ENCODE results near the gene HEPACAM.
"Not testable (repeated sequence)": the region's sequence is repeated elsewhere in the genome, so short reads cannot be mapped to it uniquely, and the experiment has no call there.

Gene HEPACAM

DNA sequence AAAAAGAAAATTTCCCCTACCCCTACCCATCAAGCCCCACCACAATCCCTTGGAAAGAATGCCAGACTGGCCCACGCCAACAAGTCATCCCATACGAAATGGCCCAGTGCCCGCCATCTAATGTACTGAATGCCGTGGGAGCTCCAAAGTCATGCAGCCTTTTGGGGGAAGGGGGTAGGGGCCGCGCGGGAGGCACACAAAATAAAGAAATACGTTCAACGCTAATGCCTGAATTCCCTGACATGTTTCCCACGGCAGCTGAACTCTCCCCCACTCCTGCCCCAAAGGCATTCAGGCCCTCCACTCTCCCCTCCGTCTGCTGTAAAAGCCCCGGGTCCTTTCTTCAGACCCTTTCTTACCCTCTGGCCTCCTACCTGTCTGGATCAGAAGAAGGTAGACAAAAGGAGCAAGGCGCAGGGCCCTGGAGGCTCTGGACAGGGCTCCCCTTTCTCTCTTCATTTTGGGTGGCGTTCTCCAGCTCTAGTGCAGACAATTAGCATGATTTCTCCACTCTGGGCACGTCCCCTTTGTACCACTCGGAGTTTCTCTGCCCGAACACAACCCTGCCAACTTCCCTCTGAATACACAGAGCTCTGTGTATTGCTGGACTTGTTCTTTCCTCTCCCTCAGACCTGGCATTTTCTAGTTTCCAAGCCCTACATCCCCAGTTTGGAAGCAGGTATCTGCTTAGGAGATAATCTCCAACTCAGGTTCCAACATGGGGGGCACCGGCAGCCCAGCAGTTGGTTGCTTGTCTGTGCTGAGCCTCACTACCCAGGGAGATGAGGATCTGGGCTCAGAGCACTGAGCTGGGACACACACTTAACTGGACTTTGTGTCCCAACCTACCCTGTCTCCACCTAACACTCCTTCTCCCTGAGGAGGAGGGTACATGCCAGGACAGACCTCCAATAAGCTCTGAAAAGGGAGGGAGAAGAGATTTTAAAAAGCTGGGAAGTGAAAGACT is at the start of gene HEPACAM:
Gene HEPACAM, minus strand, starts transcription at position 500 of the 967 bp plus-strand sequence. Its CDS starts 41 bp downstream, at position 459.
- Histone ChIP-seq H3K27ac (ENCODE audit: low read length) (no peak within 1 kb of the TSS), H3K36me3 (ENCODE audit: control insufficient read depth in 2 of 2, insufficient read depth in 2 of 2, low read length in 2 of 2) (no peaks in the 10 kb centered on the region), H3K4me1 (ENCODE audit: control insufficient read depth, insufficient read depth, low read length) (no peaks in the 10 kb centered on the region), H3K27me3 (ENCODE audit: control insufficient read depth in 1 of 2, insufficient read depth in 2 of 2, low read length in 2 of 2) (peaks cover 0 to 5% of the 10 kb centered on the region in 2 donors), H3K4me3 (ENCODE audit: low read length in 2 of 2) (no peak within 1 kb of the TSS), H3K9ac (ENCODE audit: low read length in 2 of 2) (no peak within 1 kb of the TSS), H3K9me3 (ENCODE audit: control insufficient read depth in 2 of 2, low read length in 2 of 2) (no peaks in the 10 kb centered on the region)

GRCh38 chr11:124984512-124984854 is 48.6 kb upstream of the HEPACAM start:
- Histone ChIP-seq H3K4me1 (ENCODE audit: control insufficient read depth, insufficient read depth, low read length) (no peaks in the 10 kb centered on the region), H3K27ac (ENCODE audit: low read length) (no peak overlapping the region), H3K27me3 (ENCODE audit: control insufficient read depth in 1 of 2, insufficient read depth in 2 of 2, low read length in 2 of 2) (no peaks in the 10 kb centered on the region), H3K9me3 (ENCODE audit: control insufficient read depth in 2 of 2, low read length in 2 of 2) (no peaks in the 10 kb centered on the region), H3K9ac (ENCODE audit: low read length in 2 of 2) (no peak overlapping the region), H3K36me3 (ENCODE audit: control insufficient read depth in 2 of 2, insufficient read depth in 2 of 2, low read length in 2 of 2) (no peaks in the 10 kb centered on the region), H3K4me3 (ENCODE audit: low read length in 2 of 2) (no peak overlapping the region)

DNA sequence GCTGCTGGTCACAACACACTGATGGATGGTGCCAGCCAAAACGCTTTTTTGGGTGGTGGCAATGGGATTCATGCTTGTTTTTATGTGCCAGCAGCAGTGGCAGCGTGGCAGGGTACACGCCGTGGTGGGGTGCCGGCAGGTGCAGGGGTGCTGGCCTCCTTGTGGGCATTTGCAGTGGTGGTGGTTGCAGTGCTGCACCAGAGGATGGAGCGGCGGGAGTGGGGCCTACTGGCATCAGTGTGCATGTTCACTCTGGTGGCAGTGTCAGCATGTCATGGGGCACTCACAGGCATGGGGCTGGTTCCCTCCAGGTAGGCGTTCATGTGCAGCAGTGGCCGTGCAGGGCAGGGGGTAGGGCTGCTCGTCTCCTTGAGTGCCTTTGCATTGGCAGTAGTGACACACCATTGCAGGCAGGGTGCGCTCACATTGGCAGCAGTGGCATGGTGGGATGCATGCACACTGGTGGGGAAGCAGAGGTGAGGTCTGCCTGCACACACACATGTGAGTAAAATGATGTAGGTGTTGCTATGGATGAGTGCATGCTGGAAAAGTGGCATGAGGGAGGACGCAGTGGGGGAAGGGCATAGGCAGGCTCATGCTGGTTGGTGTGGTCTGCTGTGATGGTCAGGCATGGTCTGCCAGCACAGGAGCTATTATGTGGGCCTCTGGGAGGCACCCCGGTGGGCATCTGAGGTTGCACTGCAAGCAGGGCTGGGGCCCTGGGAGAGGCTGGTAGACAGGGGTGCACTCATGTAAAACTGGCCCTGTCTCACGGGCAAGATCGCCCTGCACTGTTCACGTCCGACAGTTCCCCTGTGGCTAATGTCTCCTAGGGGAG is 48.0 kb upstream of the HEPACAM start:
- Histone ChIP-seq H3K36me3 (ENCODE audit: control insufficient read depth in 2 of 2, insufficient read depth in 2 of 2, low read length in 2 of 2) (no peaks in the 10 kb centered on the region), H3K4me1 (ENCODE audit: control insufficient read depth, insufficient read depth, low read length) (no peaks in the 10 kb centered on the region), H3K27ac (ENCODE audit: low read length) (no peak overlapping the region), H3K9ac (ENCODE audit: low read length in 2 of 2) (no peak overlapping the region), H3K9me3 (ENCODE audit: control insufficient read depth in 2 of 2, low read length in 2 of 2) (no peaks in the 10 kb centered on the region), H3K4me3 (ENCODE audit: low read length in 2 of 2) (no peak overlapping the region), H3K27me3 (ENCODE audit: control insufficient read depth in 1 of 2, insufficient read depth in 2 of 2, low read length in 2 of 2) (no peaks in the 10 kb centered on the region)

GRCh38 chr11:124982043-124982442 is 46.2 kb upstream of the HEPACAM start:
- H3K9me3 ChIP-seq (ENCODE audit: control insufficient read depth in 2 of 2, low read length in 2 of 2): no peaks in the 10 kb centered on the region
- H3K4me1 ChIP-seq (ENCODE audit: control insufficient read depth, insufficient read depth, low read length): no peaks in the 10 kb centered on the region
- H3K27ac ChIP-seq (ENCODE audit: low read length): no peak overlapping the region
- no peak overlapping the region for H3K9ac ChIP-seq (ENCODE audit: low read length in 2 of 2)
- no peaks in the 10 kb centered on the region for H3K36me3 ChIP-seq (ENCODE audit: control insufficient read depth in 2 of 2, insufficient read depth in 2 of 2, low read length in 2 of 2)
- H3K4me3 ChIP-seq (ENCODE audit: low read length in 2 of 2): no peak overlapping the region
- H3K27me3 ChIP-seq (ENCODE audit: control insufficient read depth in 1 of 2, insufficient read depth in 2 of 2, low read length in 2 of 2): no peaks in the 10 kb centered on the region

GRCh38 chr11:124978316-124978715 is 42.5 kb upstream of the HEPACAM start:
- Histone ChIP-seq H3K4me3 (ENCODE audit: low read length in 2 of 2) (no peak overlapping the region), H3K9ac (ENCODE audit: low read length in 2 of 2) (no peak overlapping the region), H3K27ac (ENCODE audit: low read length) (no peak overlapping the region), H3K27me3 (ENCODE audit: control insufficient read depth in 1 of 2, insufficient read depth in 2 of 2, low read length in 2 of 2) (no peaks in the 10 kb centered on the region), H3K9me3 (ENCODE audit: control insufficient read depth in 2 of 2, low read length in 2 of 2) (no peaks in the 10 kb centered on the region), H3K4me1 (ENCODE audit: control insufficient read depth, insufficient read depth, low read length) (no peaks in the 10 kb centered on the region), H3K36me3 (ENCODE audit: control insufficient read depth in 2 of 2, insufficient read depth in 2 of 2, low read length in 2 of 2) (no peaks in the 10 kb centered on the region)

DNA sequence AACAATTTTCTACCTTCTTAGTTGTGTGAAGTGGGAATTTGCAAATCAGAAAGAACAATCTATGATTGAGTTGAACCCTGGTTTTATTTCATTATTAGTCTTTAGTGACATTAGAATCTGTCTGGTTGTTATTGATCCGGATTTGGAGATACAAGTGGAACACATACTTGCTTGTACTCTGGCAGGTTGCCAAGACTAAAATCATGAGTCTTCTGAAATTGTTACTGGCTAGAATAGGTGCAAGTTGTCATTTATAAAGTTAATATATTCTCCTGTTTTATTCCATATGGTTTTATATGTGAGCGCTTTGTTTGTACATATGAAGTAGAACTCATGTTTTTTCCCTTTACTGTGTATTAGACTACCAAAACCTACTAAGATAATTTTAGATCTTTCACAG is 41.2 kb upstream of the HEPACAM start:
- Histone ChIP-seq H3K27me3 (ENCODE audit: control insufficient read depth in 1 of 2, insufficient read depth in 2 of 2, low read length in 2 of 2) (no peaks in the 10 kb centered on the region), H3K4me3 (ENCODE audit: low read length in 2 of 2) (no peak overlapping the region), H3K9ac (ENCODE audit: low read length in 2 of 2) (no peak overlapping the region), H3K9me3 (ENCODE audit: control insufficient read depth in 2 of 2, low read length in 2 of 2) (no peaks in the 10 kb centered on the region), H3K27ac (ENCODE audit: low read length) (no peak overlapping the region), H3K36me3 (ENCODE audit: control insufficient read depth in 2 of 2, insufficient read depth in 2 of 2, low read length in 2 of 2) (no peaks in the 10 kb centered on the region), H3K4me1 (ENCODE audit: control insufficient read depth, insufficient read depth, low read length) (no peaks in the 10 kb centered on the region)

GRCh38 chr11:124976531-124976930 is 40.7 kb upstream of the HEPACAM start:
- Histone ChIP-seq H3K27ac (ENCODE audit: low read length) (no peak overlapping the region), H3K36me3 (ENCODE audit: control insufficient read depth in 2 of 2, insufficient read depth in 2 of 2, low read length in 2 of 2) (no peaks in the 10 kb centered on the region), H3K9ac (ENCODE audit: low read length in 2 of 2) (no peak overlapping the region), H3K4me3 (ENCODE audit: low read length in 2 of 2) (no peak overlapping the region), H3K4me1 (ENCODE audit: control insufficient read depth, insufficient read depth, low read length) (no peaks in the 10 kb centered on the region), H3K9me3 (ENCODE audit: control insufficient read depth in 2 of 2, low read length in 2 of 2) (no peaks in the 10 kb centered on the region), H3K27me3 (ENCODE audit: control insufficient read depth in 1 of 2, insufficient read depth in 2 of 2, low read length in 2 of 2) (no peaks in the 10 kb centered on the region)

DNA sequence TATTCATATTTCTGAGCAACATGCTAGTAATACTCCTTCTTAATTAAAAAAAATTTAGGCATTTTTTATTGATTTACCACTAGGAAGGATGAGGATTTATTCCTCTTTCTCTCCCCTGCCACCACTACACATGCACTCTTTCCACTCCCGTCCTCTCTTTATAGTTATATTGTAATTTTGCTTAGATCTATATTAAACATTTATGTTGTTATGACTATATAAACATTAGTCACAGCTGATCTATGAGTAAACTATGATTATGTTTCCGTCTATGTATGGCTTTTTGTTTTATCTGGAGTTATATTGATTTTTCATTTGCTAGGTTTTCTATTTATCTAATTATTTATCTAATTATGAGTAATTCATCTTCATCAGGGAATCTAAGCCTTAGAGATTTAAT is 36.0 kb upstream of the HEPACAM start:
- Histone ChIP-seq H3K4me1 (ENCODE audit: control insufficient read depth, insufficient read depth, low read length) (no peaks in the 10 kb centered on the region), H3K36me3 (ENCODE audit: control insufficient read depth in 2 of 2, insufficient read depth in 2 of 2, low read length in 2 of 2) (no peaks in the 10 kb centered on the region), H3K4me3 (ENCODE audit: low read length in 2 of 2) (no peak overlapping the region), H3K27ac (ENCODE audit: low read length) (no peak overlapping the region), H3K9me3 (ENCODE audit: control insufficient read depth in 2 of 2, low read length in 2 of 2) (no peaks in the 10 kb centered on the region), H3K9ac (ENCODE audit: low read length in 2 of 2) (no peak overlapping the region), H3K27me3 (ENCODE audit: control insufficient read depth in 1 of 2, insufficient read depth in 2 of 2, low read length in 2 of 2) (no peaks in the 10 kb centered on the region)

DNA sequence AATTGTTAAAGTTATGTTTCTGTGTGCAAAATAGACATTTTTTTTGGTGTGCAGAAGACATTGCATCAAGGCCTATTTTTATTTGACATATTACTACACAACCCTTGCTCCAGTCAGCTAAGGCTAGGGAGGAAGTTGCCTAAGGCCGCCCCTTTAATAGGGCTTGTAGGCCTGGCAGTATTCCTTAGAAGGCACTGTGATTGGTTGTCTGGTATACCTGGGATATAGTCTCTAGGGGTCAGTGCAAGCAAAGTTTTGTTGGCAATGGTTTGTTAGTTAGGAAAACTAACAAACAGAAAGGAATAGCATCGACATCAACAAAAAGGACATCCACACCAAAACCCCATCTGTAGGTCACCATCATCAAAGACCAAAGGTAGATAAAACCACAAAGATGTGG is 35.1 kb upstream of the HEPACAM start:
- Histone ChIP-seq H3K4me1 (ENCODE audit: control insufficient read depth, insufficient read depth, low read length) (no peaks in the 10 kb centered on the region), H3K9ac (ENCODE audit: low read length in 2 of 2) (no peak overlapping the region), H3K27ac (ENCODE audit: low read length) (no peak overlapping the region), H3K4me3 (ENCODE audit: low read length in 2 of 2) (no peak overlapping the region), H3K9me3 (ENCODE audit: control insufficient read depth in 2 of 2, low read length in 2 of 2) (no peaks in the 10 kb centered on the region), H3K27me3 (ENCODE audit: control insufficient read depth in 1 of 2, insufficient read depth in 2 of 2, low read length in 2 of 2) (no peaks in the 10 kb centered on the region), H3K36me3 (ENCODE audit: control insufficient read depth in 2 of 2, insufficient read depth in 2 of 2, low read length in 2 of 2) (no peaks in the 10 kb centered on the region)

DNA sequence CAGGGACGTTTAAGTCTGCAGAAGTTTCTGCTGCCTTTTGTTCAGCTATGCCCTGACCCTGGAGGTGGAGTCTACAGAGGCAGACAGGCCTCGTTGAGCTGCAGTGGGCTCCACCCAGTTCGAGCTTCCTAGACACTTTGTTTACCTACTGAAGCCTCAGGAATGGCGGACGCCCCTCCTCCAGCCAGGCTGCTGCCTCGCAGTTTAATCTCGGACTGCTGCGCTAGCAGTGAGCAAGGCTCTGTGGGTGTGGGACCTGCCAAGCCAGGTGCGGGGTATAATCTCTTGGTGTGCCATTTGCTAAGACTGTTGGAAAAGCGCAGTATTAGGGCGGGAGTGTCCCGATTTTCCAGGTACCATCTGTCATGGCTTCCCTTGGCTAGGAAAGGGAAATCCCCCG is 32.4 kb upstream of the HEPACAM start:
- H3K27ac ChIP-seq (ENCODE audit: low read length); H3K4me3 ChIP-seq (ENCODE audit: low read length in 2 of 2); H3K9ac ChIP-seq (ENCODE audit: low read length in 2 of 2); H3K9me3 ChIP-seq (ENCODE audit: control insufficient read depth in 2 of 2, low read length in 2 of 2); H3K27me3 ChIP-seq (ENCODE audit: control insufficient read depth in 1 of 2, insufficient read depth in 2 of 2, low read length in 2 of 2); H3K36me3 ChIP-seq (ENCODE audit: control insufficient read depth in 2 of 2, insufficient read depth in 2 of 2, low read length in 2 of 2); H3K4me1 ChIP-seq (ENCODE audit: control insufficient read depth, insufficient read depth, low read length): not testable (repeated sequence)
